GM23338 (cell line): Measurements from ENCODE around the gene FMO3. TPM values are rescaled to one million over a fixed set of nuclear protein-coding genes. Genes with fewer than 3 reads are reported as not detected.

Experiments used
- ATAC-seq: fragments of 200-7000 bp; cut with Tn5 transposase; 3 replicates; pipeline ENCODE4 v1.9.1; 2020
- DNase-seq: peaks from one replicate; pipeline ENCODE4 v3.0.0-alpha.2; 2015; ENCODE audit warnings: low spot score
- H2AFZ ChIP-seq: fragments of 200-600 bp; sonication (generic); 2 replicates; pipeline ENCODE4 v1.8.0; 2016; ENCODE audit warnings: antibody characterized with exemption, mild to moderate bottlenecking, moderate library complexity
- H3F3A ChIP-seq: fragments of 200-600 bp; sonication (generic); replicated peaks from 2 replicates; pipeline ENCODE4 v1.8.0; 2017; ENCODE audit warnings: antibody characterized with exemption, mixed run types, low read depth
- H3K27ac ChIP-seq: fragments of 200-600 bp; sonication (generic); 2 replicates; pipeline ENCODE4 v1.6.1; 2016; ENCODE audit warnings: low read depth
- H3K27me3 ChIP-seq: fragments of 200-600 bp; sonication (generic); 2 replicates; pipeline ENCODE4 v1.8.0; 2016; ENCODE audit warnings: mild to moderate bottlenecking, mixed run types, moderate library complexity; ENCODE audit not compliant: insufficient read depth
- H3K36me3 ChIP-seq: fragments of 200-600 bp; sonication (generic); 2 replicates; pipeline ENCODE4 v1.8.0; 2016; ENCODE audit warnings: mild to moderate bottlenecking; ENCODE audit not compliant: insufficient read depth
- H3K4me1 ChIP-seq: fragments of 200-600 bp; sonication (generic); 2 replicates; pipeline ENCODE4 v1.8.0; 2016; ENCODE audit warnings: mild to moderate bottlenecking, moderate library complexity; ENCODE audit not compliant: insufficient read depth
- H3K4me2 ChIP-seq: fragments of 200-600 bp; sonication (generic); 2 replicates; pipeline ENCODE4 v1.7.1; 2017; ENCODE audit warnings: mixed run types
- H3K4me3 ChIP-seq: fragments of 200-600 bp; sonication (generic); 2 replicates; pipeline ENCODE4 v1.6.1; 2016; ENCODE audit warnings: mixed run types
- H3K79me2 ChIP-seq: fragments of 200-600 bp; sonication (generic); replicated peaks from 2 replicates; pipeline ENCODE4 v1.8.0; 2017; ENCODE audit warnings: mild to moderate bottlenecking; ENCODE audit not compliant: insufficient read depth
- H3K9me2 ChIP-seq: fragments of 200-600 bp; sonication (generic); 2 replicates; pipeline ENCODE4 v1.8.0; 2017; ENCODE audit not compliant: insufficient read depth
- H4K20me1 ChIP-seq: fragments of 200-600 bp; sonication (generic); replicated peaks from 2 replicates; pipeline ENCODE4 v1.8.0; 2017; ENCODE audit warnings: mild to moderate bottlenecking; ENCODE audit not compliant: insufficient read depth
- H3K27ac Mint-ChIP-seq: 2 replicates; pipeline ENCODE4 v1.8.0; 2020; ENCODE audit warnings: inconsistent platforms, mild to moderate bottlenecking, moderate library complexity, mixed read lengths
- H3K27me3 Mint-ChIP-seq: 3 replicates; pipeline ENCODE4 v1.8.0; 2022; ENCODE audit warnings: low read depth, mild to moderate bottlenecking, moderate library complexity, mixed read lengths, inconsistent platforms; ENCODE audit not compliant: insufficient read depth, poor library complexity
- H3K36me3 Mint-ChIP-seq: 3 replicates; pipeline ENCODE4 v1.8.0; 2021; ENCODE audit warnings: low read depth, mild to moderate bottlenecking, inconsistent platforms, moderate library complexity, mixed read lengths
- H3K4me1 Mint-ChIP-seq: 3 replicates; pipeline ENCODE4 v1.8.0; 2020; ENCODE audit warnings: mild to moderate bottlenecking, inconsistent platforms, mixed read lengths
- H3K4me3 Mint-ChIP-seq: 3 replicates; pipeline ENCODE4 v1.8.0; 2021; ENCODE audit warnings: moderate library complexity, mild to moderate bottlenecking, inconsistent platforms, mixed read lengths
- H3K9me3 Mint-ChIP-seq: 3 replicates; pipeline ENCODE4 v1.8.0; 2020; ENCODE audit warnings: moderate library complexity, mild to moderate bottlenecking, inconsistent platforms, mixed read lengths
- CREB1 ChIP-seq: fragments of 250-450 bp; sonication (Bioruptor Pico); IDR thresholded peaks from 2 replicates; pipeline ENCODE4 v1.5.0; 2020; ENCODE audit warnings: low read depth, mild to moderate bottlenecking, moderate library complexity
- CTCF ChIP-seq, 2 experiments: fragments of 200-600 bp in 1 of 2; sonication (generic) in 1 of 2; conservative IDR thresholded peaks; 2 replicates each; pipeline versions ENCODE4 v1.5.1 to v1.6.1; 2016 to 2017; ENCODE audit warnings: antibody characterized with exemption in 2 of 2, low read depth in 2 of 2, mild to moderate bottlenecking in 2 of 2, moderate library complexity in 1 of 2
- ETS1 ChIP-seq: IDR thresholded peaks from 2 replicates; pipeline ENCODE4 v1.6.1; 2016; ENCODE audit warnings: antibody characterized with exemption
- EZH2 ChIP-seq: fragments of 200-600 bp; sonication (generic); IDR thresholded peaks from one replicate; pipeline ENCODE4 v1.8.0; 2017; ENCODE audit warnings: antibody characterized with exemption, mild to moderate bottlenecking, low read depth; ENCODE audit not compliant: unreplicated experiment
- EZH2phosphoT487 ChIP-seq: fragments of 200-600 bp; sonication (generic); IDR thresholded peaks from one replicate; pipeline ENCODE4 v1.8.1; 2018; ENCODE audit warnings: antibody characterized with exemption; ENCODE audit not compliant: unreplicated experiment
- JUNB ChIP-seq: IDR thresholded peaks from one replicate; pipeline ENCODE4 v1.6.1; 2016; ENCODE audit warnings: antibody characterized with exemption; ENCODE audit not compliant: unreplicated experiment
- NANOG ChIP-seq: IDR thresholded peaks from 2 replicates; pipeline ENCODE4 v1.6.1; 2016; ENCODE audit warnings: antibody characterized with exemption, borderline replicate concordance
- REST ChIP-seq: IDR thresholded peaks from one replicate; pipeline ENCODE4 v1.6.1; 2018; ENCODE audit warnings: antibody characterized with exemption; ENCODE audit not compliant: unreplicated experiment
- ZNF114 ChIP-seq: fragments of 250-450 bp; sonication (Bioruptor Pico); IDR thresholded peaks from 2 replicates; pipeline ENCODE4 v1.5.0; 2020; ENCODE audit warnings: mild to moderate bottlenecking, moderate library complexity
- ZNF331 ChIP-seq: fragments of 250-450 bp; sonication (Bioruptor Pico); IDR thresholded peaks from 2 replicates; pipeline ENCODE4 v1.5.0; 2020; ENCODE audit warnings: low read depth, mild to moderate bottlenecking, moderate library complexity
- polyA plus RNA-seq: library from polyadenylated mRNA; unstranded; fragments of >200 nt; fragmentation: Nextera tagmentation; extraction: Ambion mirVana; gene quantifications from 2 replicates; pipeline ENCODE4 v1.2.1, GENCODE V29; 2016
- total RNA-seq: library from RNA; depleted of rRNA; stranded (reverse); fragments of >200 nt; shearing (Covaris generic); gene quantifications from 2 replicates; pipeline ENCODE4 v1.2.3, GENCODE V29; 2014

Gene FMO3
- total and polyA plus RNA-seq, 2 experiments from 2014 or later: 0.26 TPM; not detected in 1

DNA sequence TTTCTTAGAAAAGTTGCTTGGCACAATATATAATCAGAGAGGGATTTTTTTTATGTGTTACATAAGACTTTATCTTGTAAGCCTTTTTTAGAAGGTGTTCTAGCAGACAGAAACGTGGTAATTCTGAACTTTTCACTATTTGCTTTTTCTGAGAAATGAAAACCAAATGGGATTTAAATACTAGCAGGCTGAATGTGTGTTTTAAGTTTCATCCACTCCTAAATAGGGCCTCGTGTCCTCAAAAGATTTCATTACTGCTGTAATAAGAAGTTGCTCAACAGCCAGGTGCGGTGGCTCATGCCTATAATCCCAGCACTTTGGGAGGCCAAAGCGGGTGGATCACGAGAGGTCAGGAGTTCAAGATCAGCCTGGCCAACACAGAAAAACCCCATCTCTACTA lies 49.7 kb downstream of the FMO3 start:
- Histone ChIP-seq H3K79me2 (no peaks in the 10 kb centered on the region), H2AFZ (no peak overlapping the region), H3K27me3 (no peaks in the 10 kb centered on the region), H3K4me3 (no peak overlapping the region), H3K4me1 (peaks cover 21% of the 10 kb centered on the region), H3K36me3 (no peaks in the 10 kb centered on the region), H3K9me2 (no peaks in the 10 kb centered on the region), H3F3A (no peaks in the 10 kb centered on the region), H3K4me2 (no peak overlapping the region), H3K27ac (no peak overlapping the region), H4K20me1 (no peaks in the 10 kb centered on the region)
- ATAC-seq (no peak), DNase-seq (no peak)
- Mint-ChIP-seq H3K4me3 (no peak overlapping the region), H3K36me3 (no peaks in the 10 kb centered on the region), H3K9me3 (no peaks in the 10 kb centered on the region), H3K4me1 (peaks cover 26% of the 10 kb centered on the region; the same call in 2 of the 3 replicates), H3K27me3 (peaks cover 2% of the 10 kb centered on the region), H3K27ac (no peak overlapping the region)
- TF ChIP-seq ZNF331 (CRISPR knock-in tag): no peak
- TF ChIP-seq EZH2: no peak
- TF ChIP-seq ETS1: no peak
- TF ChIP-seq EZH2phosphoT487: no peak
- TF ChIP-seq CREB1 (CRISPR knock-in tag): no peak
- TF ChIP-seq REST: no peak
- TF ChIP-seq ZNF114 (CRISPR knock-in tag): no peak
- TF ChIP-seq JUNB: no peak
- no peak for TF ChIP-seq NANOG
- TF ChIP-seq CTCF (conservative IDR thresholded peaks at IDR 0.05; ENCODE audit: low read depth in 2 of 2): no peak
